B cell (primary cell): ENCODE results near the gene ERICH6. TPM values are rescaled to one million over a fixed set of nuclear protein-coding genes. Genes with fewer than 3 reads are reported as not detected.

Experiments
- ATAC-seq: fragments of 200-7000 bp; cut with Tn5 transposase; one replicate; pipeline ENCODE4 v1.10.0; 2021; ENCODE audit warnings: low read depth, mild to moderate bottlenecking, moderate number of reproducible peaks, moderate library complexity
- CTCF ChIA-PET: fragments of 350-600 bp; sonication (Branson Sonifier 250); formaldehyde crosslinking; loops from one replicate; lab custom pipeline; 2021; ENCODE audit warnings: antibody characterized with exemption, inconsistent platforms; lab: Charles Lee
- POLR2A ChIA-PET: fragments of 350-600 bp; sonication (Branson Sonifier 250); formaldehyde crosslinking; loops from one replicate; lab custom pipeline; 2021; ENCODE audit warnings: antibody characterized with exemption; lab: Charles Lee
- DNase-seq: peaks from one replicate; pipeline ENCODE4 v3.0.0; 2013
- H2AFZ ChIP-seq: 2 replicates; pipeline ENCODE4 v1.6.1; 2012; ENCODE audit warnings: mild to moderate bottlenecking, low read depth, low read length; ENCODE audit not compliant: insufficient read depth, poor library complexity, severe bottlenecking
- H3K27ac ChIP-seq, 2 donors: 1 replicate in 1 of 2; 2 replicates in 1 of 2; pipeline ENCODE4 v1.5.1; 2012 to 2013; ENCODE audit warnings: low read length in 2 of 2, mild to moderate bottlenecking in 2 of 2, moderate library complexity in 1 of 2
- H3K27me3 ChIP-seq, 4 experiments: fragments of 200-600 bp in 1 of 4; sonication (generic) in 1 of 4; replicated peaks in 1 of 4; 1 replicate in 2 of 4; 2 replicates in 2 of 4; pipeline versions ENCODE4 v1.6.1 to v1.7.0; 2013 to 2016; ENCODE audit warnings: low read length in 3 of 4, mild to moderate bottlenecking in 2 of 4, mixed read lengths in 1 of 4, moderate library complexity in 1 of 4; ENCODE audit not compliant: insufficient read depth in 4 of 4, control insufficient read depth in 3 of 4; ENCODE audit errors: control extremely low read depth in 1 of 4
- H3K36me3 ChIP-seq, 2 experiments: replicated peaks in 1 of 2; 1 replicate in 1 of 2; 2 replicates in 1 of 2; pipeline versions ENCODE4 v1.6.1 to v1.7.1; 2013; ENCODE audit warnings: low read length in 1 of 2; ENCODE audit not compliant: insufficient read depth in 2 of 2, control insufficient read depth in 1 of 2; ENCODE audit errors: control extremely low read depth in 1 of 2, extremely low read depth in 1 of 2
- H3K4me1 ChIP-seq, 2 donors: fragments of 200-600 bp in 1 of 2; sonication (generic) in 1 of 2; 1 replicate in 1 of 2; 2 replicates in 1 of 2; pipeline versions ENCODE4 v1.5.1 to v1.6.1; 2013 to 2017; ENCODE audit warnings: low read length in 2 of 2; ENCODE audit not compliant: control insufficient read depth in 2 of 2, insufficient read depth in 2 of 2
- H3K4me2 ChIP-seq: replicated peaks from 2 replicates; pipeline ENCODE3; 2012; ENCODE audit warnings: mild to moderate bottlenecking, low read depth, low read length; ENCODE audit not compliant: poor library complexity, severe bottlenecking
- H3K4me3 ChIP-seq, 5 experiments: fragments of 200-600 bp in 1 of 5; sonication (generic) in 1 of 5; 1 replicate in 3 of 5; 2 replicates in 2 of 5; pipeline versions ENCODE4 v1.5.1 to v1.7.0; 2011 to 2016; ENCODE audit warnings: low read length in 4 of 5, mild to moderate bottlenecking in 4 of 5, low read depth in 2 of 5, control low read depth in 1 of 5, moderate library complexity in 1 of 5; ENCODE audit not compliant: insufficient read depth in 1 of 5; ENCODE audit errors: control extremely low read depth in 1 of 5, extremely low read depth in 1 of 5
- H3K79me2 ChIP-seq: fragments of 200-600 bp; sonication (generic); one replicate; pipeline ENCODE4 v1.6.0; 2016; ENCODE audit warnings: low read length; ENCODE audit not compliant: control insufficient read depth, insufficient read depth
- H3K9ac ChIP-seq: fragments of 200-600 bp; sonication (generic); 2 replicates; pipeline ENCODE4 v1.6.1; 2017; ENCODE audit warnings: mild to moderate bottlenecking, low read length, moderate library complexity
- H3K9me3 ChIP-seq, 3 donors: one replicate each; pipeline versions ENCODE4 v1.6.1 to v1.7.1; 2013; ENCODE audit warnings: low read length in 2 of 3; ENCODE audit not compliant: control insufficient read depth in 2 of 3, insufficient read depth in 1 of 3; ENCODE audit errors: control extremely low read depth in 1 of 3
- H4K20me1 ChIP-seq: 2 replicates; pipeline ENCODE4 v1.6.0; 2012; ENCODE audit warnings: mild to moderate bottlenecking, low read length; ENCODE audit not compliant: insufficient read depth, control insufficient read depth, poor library complexity, severe bottlenecking
- H3K27ac Mint-ChIP-seq: one replicate; pipeline ENCODE4 v1.8.0; 2021; ENCODE audit warnings: mixed read lengths
- H3K27me3 Mint-ChIP-seq: one replicate; pipeline ENCODE4 v1.8.0; 2021; ENCODE audit warnings: mixed read lengths
- H3K4me1 Mint-ChIP-seq: one replicate; pipeline ENCODE4 v1.8.0; 2021; ENCODE audit warnings: mixed read lengths
- H3K4me3 Mint-ChIP-seq: one replicate; pipeline ENCODE4 v1.8.0; 2021; ENCODE audit warnings: mixed read lengths
- H3K9me3 Mint-ChIP-seq: one replicate; pipeline ENCODE4 v1.8.0; 2022; ENCODE audit warnings: mixed read lengths; ENCODE audit not compliant: insufficient read depth
- EZH2 ChIP-seq: IDR thresholded peaks from 2 replicates; pipeline ENCODE4 v1.6.1; 2012; ENCODE audit warnings: borderline replicate concordance, low read depth, mild to moderate bottlenecking, moderate library complexity, low read length; ENCODE audit not compliant: insufficient read depth, poor library complexity, severe bottlenecking
- WGBS: methylation state at CpG from one replicate; pipeline ENCODE4 v1.1.5; 2013; ENCODE audit warnings: missing lambda C conversion rate; ENCODE audit not compliant: insufficient coverage; 5-methylcytosine and 5-hydroxymethylcytosine counted together
- intact Hi-C: fragments of 100-400 bp; cut with micrococcal nuclease; formaldehyde crosslinking; loops from one replicate; pipeline ENCODE4 v1.10.0; 2022
- polyA plus RNA-seq: library from polyadenylated mRNA; depleted of rRNA; stranded (reverse); fragments of >200 nt; gene quantifications from 2 replicates; pipeline ENCODE4 v1.2.3, GENCODE V29; 2012
- total RNA-seq, 2 donors: library from RNA; stranded (reverse); fragments of 120-200 nt in 1 of 2; gene quantifications; 1 replicate in 1 of 2; 2 replicates in 1 of 2; pipeline versions ENCODE4 v1.2.3 to v1.2.4, GENCODE V29; 2013 to 2022
- TF ChIP-seq, protein P1 (sequence below): fragments of 200-600 bp; IDR thresholded peaks from one replicate; pipeline ENCODE4 v1.8.0; 2022; ENCODE audit warnings: antibody characterized with exemption, mild to moderate bottlenecking

Gene ERICH6
- total and polyA plus RNA-seq, 2 donors (not counting 1 experiment from before 2014, with no cell fraction given) = 0.44 TPM; not detected in 1

DNA sequence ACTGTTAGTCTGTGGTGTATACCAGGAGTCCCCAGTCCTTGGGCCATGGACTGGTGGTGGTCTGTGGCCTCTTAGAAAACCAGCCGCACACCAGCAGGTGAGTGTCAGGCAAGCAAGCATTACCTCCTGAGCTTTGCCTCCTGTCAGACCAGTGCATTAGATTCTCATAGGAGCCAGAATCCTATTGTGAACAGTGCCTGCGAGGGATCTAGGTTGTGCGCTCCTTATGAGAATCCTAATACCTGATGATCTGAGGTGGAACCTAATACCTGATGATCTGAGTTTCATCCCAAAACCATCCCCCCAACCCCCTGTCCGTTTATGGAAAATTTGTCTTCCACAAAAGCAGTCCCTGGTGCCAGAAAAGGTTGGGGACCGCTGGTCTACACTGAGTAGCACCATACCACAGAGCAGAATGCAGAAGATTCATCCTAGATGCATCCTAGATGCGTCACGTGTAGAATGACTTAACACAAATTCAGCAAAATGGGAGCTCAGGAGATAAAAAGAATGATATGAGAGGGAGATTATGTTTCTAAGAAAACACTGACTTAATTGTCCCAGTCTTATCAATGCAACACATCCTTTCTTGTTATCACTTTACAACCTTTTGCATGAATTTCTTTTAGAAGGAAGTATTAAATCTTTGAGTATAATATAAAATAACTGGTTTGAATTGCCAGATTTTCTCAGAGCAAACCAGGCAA lies 72.1 kb downstream of the ERICH6 start:
- Mint-ChIP-seq H3K4me3 (no peak overlapping the region), H3K27me3 (no peaks in the 10 kb centered on the region), H3K27ac (no peak overlapping the region), H3K9me3 (no peaks in the 10 kb centered on the region), H3K4me1 (peaks cover 15% of the 10 kb centered on the region)
- no peak overlapping the region for H2AFZ ChIP-seq
- TF ChIP-seq, protein P1, sequence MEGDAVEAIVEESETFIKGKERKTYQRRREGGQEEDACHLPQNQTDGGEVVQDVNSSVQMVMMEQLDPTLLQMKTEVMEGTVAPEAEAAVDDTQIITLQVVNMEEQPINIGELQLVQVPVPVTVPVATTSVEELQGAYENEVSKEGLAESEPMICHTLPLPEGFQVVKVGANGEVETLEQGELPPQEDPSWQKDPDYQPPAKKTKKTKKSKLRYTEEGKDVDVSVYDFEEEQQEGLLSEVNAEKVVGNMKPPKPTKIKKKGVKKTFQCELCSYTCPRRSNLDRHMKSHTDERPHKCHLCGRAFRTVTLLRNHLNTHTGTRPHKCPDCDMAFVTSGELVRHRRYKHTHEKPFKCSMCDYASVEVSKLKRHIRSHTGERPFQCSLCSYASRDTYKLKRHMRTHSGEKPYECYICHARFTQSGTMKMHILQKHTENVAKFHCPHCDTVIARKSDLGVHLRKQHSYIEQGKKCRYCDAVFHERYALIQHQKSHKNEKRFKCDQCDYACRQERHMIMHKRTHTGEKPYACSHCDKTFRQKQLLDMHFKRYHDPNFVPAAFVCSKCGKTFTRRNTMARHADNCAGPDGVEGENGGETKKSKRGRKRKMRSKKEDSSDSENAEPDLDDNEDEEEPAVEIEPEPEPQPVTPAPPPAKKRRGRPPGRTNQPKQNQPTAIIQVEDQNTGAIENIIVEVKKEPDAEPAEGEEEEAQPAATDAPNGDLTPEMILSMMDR = no peak
- no peak for TF ChIP-seq EZH2
- H3K27me3 ChIP-seq = no peaks in the 10 kb centered on the region
- no peak overlapping the region for H3K4me2 ChIP-seq
- H4K20me1 ChIP-seq = peaks cover under 1% of the 10 kb centered on the region
- H3K4me1 ChIP-seq = peaks cover 3 to 6% of the 10 kb centered on the region in 2 donors
- ATAC-seq (no peak), DNase-seq (no peak)
- no peak overlapping the region for H3K4me3 ChIP-seq
- H3K9ac ChIP-seq = no peak overlapping the region
- 100% methylated on average over 5 of the region's 7 CpGs for WGBS
- no peak overlapping the region for H3K27ac ChIP-seq
- peaks cover 4 to 26% of the 10 kb centered on the region in 2 experiments for H3K36me3 ChIP-seq
- intact Hi-C loops = no loop called here
- H3K79me2 ChIP-seq = no peaks in the 10 kb centered on the region
- ChIA-PET POLR2A (interaction anchor here (0.7 kb wide), 1 partner anchor 635 kb away, joined by 5 read pairs; no protein-coding TSS in a partner anchor), CTCF (no interaction called here)
- no peaks in the 10 kb centered on the region for H3K9me3 ChIP-seq

DNA sequence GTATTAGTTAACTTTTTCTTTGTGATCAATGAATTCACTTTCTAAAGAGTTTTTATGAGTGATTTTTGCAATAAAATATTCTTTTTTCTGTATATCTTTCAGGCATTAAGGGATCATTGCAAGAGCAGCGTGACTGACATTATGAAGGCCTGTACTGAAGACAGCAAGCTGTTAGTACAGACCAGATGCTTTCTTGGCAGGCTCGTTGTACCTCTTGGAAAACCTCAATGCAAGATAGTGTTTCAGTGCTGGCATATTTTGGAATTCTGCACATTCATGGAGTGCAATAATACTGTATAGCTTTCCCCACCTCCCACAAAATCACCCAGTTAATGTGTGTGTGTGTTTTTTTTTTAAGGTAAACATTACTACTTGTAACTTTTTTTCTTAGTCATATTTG lies 76.2 kb downstream of the ERICH6 start:
- Histone ChIP-seq H3K27ac (no peak overlapping the region), H4K20me1 (peaks cover 4% of the 10 kb centered on the region), H3K79me2 (no peaks in the 10 kb centered on the region), H3K27me3 (no peaks in the 10 kb centered on the region), H3K9me3 (no peaks in the 10 kb centered on the region), H3K9ac (no peak overlapping the region), H3K36me3 (peaks cover 8 to 52% of the 10 kb centered on the region in 2 experiments), H2AFZ (no peak overlapping the region), H3K4me1 (no peaks in the 10 kb centered on the region), H3K4me3 (no peak overlapping the region), H3K4me2 (no peak overlapping the region)
- ATAC-seq (no peak), DNase-seq (no peak)
- H3K4me3 Mint-ChIP-seq = no peak overlapping the region
- intact Hi-C loops = no loop called here
- CTCF ChIA-PET = no interaction called here
- no peak for TF ChIP-seq EZH2
- TF ChIP-seq, protein P1 = no peak
- no peak overlapping the region for H3K27ac Mint-ChIP-seq
- 100% methylated on average over 1 of the region's 2 CpGs for WGBS
- H3K27me3 Mint-ChIP-seq = no peaks in the 10 kb centered on the region
- no peaks in the 10 kb centered on the region for H3K9me3 Mint-ChIP-seq
- POLR2A ChIA-PET = no interaction called here
- no peaks in the 10 kb centered on the region for H3K4me1 Mint-ChIP-seq
